Esophagus squamous epithelium (tissue), 4 donors: Measurements from ENCODE around the gene CPSF4L.

Experiments used
- POLR2A ChIP-seq, 4 donors: fragments of 450-650 bp; IDR thresholded peaks; one replicate each; pipeline ENCODE4 v1.6.1; 2017; ENCODE audit warnings: antibody characterized with exemption in 4 of 4, mild to moderate bottlenecking in 4 of 4, moderate library complexity in 3 of 4
- TF ChIP-seq, protein P1 (sequence below), 6 experiments: fragments of 450-650 bp in 4 of 6; fragments of 200-600 bp in 2 of 6; sonication (generic) in 2 of 6; IDR thresholded peaks; one replicate each; pipeline ENCODE4 v1.5.1; 2016 to 2019; ENCODE audit warnings: antibody characterized with exemption in 6 of 6, mild to moderate bottlenecking in 4 of 6, moderate library complexity in 4 of 6

DNA sequence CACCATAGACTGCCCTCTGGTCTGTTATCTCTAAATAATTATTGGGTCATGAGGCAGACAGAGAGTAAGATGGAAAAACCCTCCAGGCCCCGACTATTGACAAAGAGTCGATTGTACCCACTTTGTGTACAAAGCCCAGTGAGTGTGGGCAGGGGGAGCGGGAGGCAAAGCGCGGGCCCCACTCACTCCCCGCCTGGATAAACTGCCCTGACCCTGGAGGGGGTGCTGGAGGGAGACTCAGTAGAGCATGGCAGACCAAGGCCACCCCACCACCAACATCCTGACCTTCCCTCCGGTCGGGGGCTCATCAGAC is 11.2 kb upstream of the CPSF4L start:
- TF ChIP-seq, protein P1, sequence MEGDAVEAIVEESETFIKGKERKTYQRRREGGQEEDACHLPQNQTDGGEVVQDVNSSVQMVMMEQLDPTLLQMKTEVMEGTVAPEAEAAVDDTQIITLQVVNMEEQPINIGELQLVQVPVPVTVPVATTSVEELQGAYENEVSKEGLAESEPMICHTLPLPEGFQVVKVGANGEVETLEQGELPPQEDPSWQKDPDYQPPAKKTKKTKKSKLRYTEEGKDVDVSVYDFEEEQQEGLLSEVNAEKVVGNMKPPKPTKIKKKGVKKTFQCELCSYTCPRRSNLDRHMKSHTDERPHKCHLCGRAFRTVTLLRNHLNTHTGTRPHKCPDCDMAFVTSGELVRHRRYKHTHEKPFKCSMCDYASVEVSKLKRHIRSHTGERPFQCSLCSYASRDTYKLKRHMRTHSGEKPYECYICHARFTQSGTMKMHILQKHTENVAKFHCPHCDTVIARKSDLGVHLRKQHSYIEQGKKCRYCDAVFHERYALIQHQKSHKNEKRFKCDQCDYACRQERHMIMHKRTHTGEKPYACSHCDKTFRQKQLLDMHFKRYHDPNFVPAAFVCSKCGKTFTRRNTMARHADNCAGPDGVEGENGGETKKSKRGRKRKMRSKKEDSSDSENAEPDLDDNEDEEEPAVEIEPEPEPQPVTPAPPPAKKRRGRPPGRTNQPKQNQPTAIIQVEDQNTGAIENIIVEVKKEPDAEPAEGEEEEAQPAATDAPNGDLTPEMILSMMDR (IDR thresholded peaks at IDR 0.05) = no peak
- no peak for TF ChIP-seq POLR2A (IDR thresholded peaks at IDR 0.05)
